BJ (cell line): ENCODE results near the gene ARHGEF10L. TPM values are rescaled to one million over a fixed set of nuclear protein-coding genes. Genes with fewer than 3 reads are reported as not detected.

Experiments used
- CTCF ChIA-PET: fragments of 350-600 bp; formaldehyde crosslinking; extraction: SDS; loops from one replicate; lab custom pipeline; 2021; ENCODE audit warnings: antibody characterized with exemption, inconsistent platforms; lab: Yijun Ruan, JAX
- POLR2A ChIA-PET: fragments of 300-600 bp; sonication (Branson Sonifier 250); formaldehyde crosslinking; extraction: SDS; loops from one replicate; lab custom pipeline; 2021; ENCODE audit warnings: antibody characterized with exemption; lab: Charles Lee
- DNase-seq: peaks from one replicate; pipeline ENCODE4 v3.0.0-alpha.2; 2011; ENCODE audit warnings: low read depth
- H3K27me3 ChIP-seq: 2 replicates; pipeline ENCODE4 v1.6.0; 2011; ENCODE audit warnings: low read length; ENCODE audit not compliant: control insufficient read depth, insufficient read depth
- H3K36me3 ChIP-seq: 2 replicates; pipeline ENCODE4 v1.5.1; 2011; ENCODE audit warnings: low read length; ENCODE audit not compliant: control insufficient read depth, insufficient read depth
- H3K4me3 ChIP-seq: 2 replicates; pipeline ENCODE4 v1.5.1; 2011; ENCODE audit warnings: low read depth, mild to moderate bottlenecking, control low read depth, low read length
- CTCF ChIP-seq: IDR thresholded peaks from 2 replicates; pipeline ENCODE4 v1.5.1; 2011; ENCODE audit warnings: low read depth, mild to moderate bottlenecking, control low read depth, inconsistent platforms, low read length, moderate library complexity; ENCODE audit not compliant: insufficient read depth
- polyA plus RNA-seq: library from polyadenylated mRNA; depleted of rRNA; stranded (reverse); fragments of >200 nt; gene quantifications from 2 replicates; pipeline ENCODE4 v1.2.3, GENCODE V29; 2011

Gene ARHGEF10L
- polyA plus RNA-seq, 1 experiment: 12.5 TPM

GRCh38 chr1:17668195-17668594 lies 128.7 kb downstream of the ARHGEF10L start:
- Histone ChIP-seq H3K27me3 (no peaks in the 10 kb centered on the region), H3K36me3 (peaks cover 23% of the 10 kb centered on the region), H3K4me3 (no peak overlapping the region)
- ChIA-PET CTCF (interaction anchor here (0.7 to 0.8 kb wide), 3 partner anchors 14 to 158 kb away, joined by 3 to 5 read pairs (median 3); no protein-coding TSS in a partner anchor), POLR2A (no interaction called here)
- no peak for TF ChIP-seq CTCF
- DNase-seq: no peak

GRCh38 chr1:17668624-17669175 lies 129.2 kb downstream of the ARHGEF10L start:
- CTCF ChIA-PET: interaction anchor here (0.7 to 1.4 kb wide), 2 partner anchors 157 kb away, joined by 3 to 5 read pairs; no protein-coding TSS in a partner anchor

GRCh38 chr1:17669305-17669704 lies 129.8 kb downstream of the ARHGEF10L start:
- ChIA-PET POLR2A (no interaction called here), CTCF (interaction anchor here (0.8 to 2.0 kb wide), 3 partner anchors 8 to 157 kb away, joined by 3 to 23 read pairs (median 5); no protein-coding TSS in a partner anchor)
- Histone ChIP-seq H3K36me3 (peaks cover 23% of the 10 kb centered on the region), H3K27me3 (no peaks in the 10 kb centered on the region), H3K4me3 (no peak overlapping the region)
- no peak for DNase-seq
- no peak for TF ChIP-seq CTCF

More at GRCh38 chr1:17668624-17669175, 129.2 kb downstream of the ARHGEF10L start:
- POLR2A ChIA-PET: no interaction called here
- H3K36me3 ChIP-seq: peaks cover 23% of the 10 kb centered on the region
- no peaks in the 10 kb centered on the region for H3K27me3 ChIP-seq
- no peak for TF ChIP-seq CTCF
- no peak for DNase-seq
- H3K4me3 ChIP-seq: no peak overlapping the region

GRCh38 chr1:17669866-17670451 lies 130.5 kb downstream of the ARHGEF10L start:
- ChIA-PET CTCF (interaction anchor here (0.8 to 2.0 kb wide), 3 partner anchors 9 to 156 kb away, joined by 3 to 23 read pairs (median 5); no protein-coding TSS in a partner anchor), POLR2A (no interaction called here)
- Histone ChIP-seq H3K4me3 (no peak overlapping the region), H3K27me3 (no peaks in the 10 kb centered on the region), H3K36me3 (peaks cover 19% of the 10 kb centered on the region)
- no peak for DNase-seq
- no peak for TF ChIP-seq CTCF

DNA sequence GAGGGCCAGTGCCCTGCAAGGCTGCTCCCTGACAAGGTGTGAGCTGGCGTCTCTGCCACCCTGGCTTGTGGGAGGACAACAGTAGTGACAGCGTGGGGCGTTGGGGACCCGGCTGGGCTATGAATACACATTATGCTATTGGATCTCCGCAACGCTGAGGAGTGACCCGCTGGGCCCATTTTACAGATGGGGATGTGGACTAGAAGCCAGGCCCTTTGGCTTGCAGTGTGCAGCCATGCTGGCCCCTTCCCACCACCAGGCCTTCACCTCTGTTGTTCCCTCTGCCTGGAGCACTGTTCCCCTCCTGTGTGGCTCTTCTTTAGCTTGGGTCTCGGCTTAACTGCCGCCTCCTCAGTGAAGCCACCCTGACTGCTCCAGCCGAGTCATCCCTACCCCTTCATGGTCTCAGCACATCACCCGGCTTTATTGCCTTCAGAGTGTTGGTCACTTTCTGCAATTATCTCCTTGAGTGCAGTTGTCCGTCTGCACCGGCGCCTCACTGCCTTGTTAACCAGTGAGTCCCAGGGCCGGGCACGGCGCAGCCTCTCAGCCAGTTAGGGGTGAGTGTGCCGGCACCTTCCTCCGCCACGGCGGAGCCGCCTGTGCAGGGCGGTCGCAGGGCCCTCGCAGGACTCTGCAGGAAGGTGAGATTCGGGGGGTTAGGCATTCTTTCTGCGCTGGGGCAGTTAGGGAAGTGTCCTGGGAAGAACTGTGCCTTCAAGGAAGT lies 131.3 kb downstream of the ARHGEF10L start:
- ChIA-PET CTCF (interaction anchor here (2.0 kb wide), 1 partner anchor 10 kb away, joined by 23 read pairs; no protein-coding TSS in a partner anchor), POLR2A (no interaction called here)
- TF ChIP-seq CTCF: no peak
- DNase-seq: no peak
- peaks cover 16% of the 10 kb centered on the region for H3K36me3 ChIP-seq
- H3K27me3 ChIP-seq: no peaks in the 10 kb centered on the region
- H3K4me3 ChIP-seq: no peak overlapping the region
